Duodenal mucosa (tissue), 2 donors: ENCODE data around the gene SOCS7.
"Not testable (repeated sequence)": the region's sequence is repeated elsewhere in the genome, so short reads cannot be mapped to it uniquely, and the experiment has no call there.

ENCODE experiments used
- H3K27ac ChIP-seq: one replicate; pipeline ENCODE4 v1.7.0; 2013; ENCODE audit warnings: low read depth, low read length
- H3K27me3 ChIP-seq, 2 donors: one replicate each; pipeline ENCODE4 v1.7.0; 2013; ENCODE audit warnings: low read length in 2 of 2, control low read depth in 1 of 2; ENCODE audit not compliant: insufficient read depth in 2 of 2, control insufficient read depth in 1 of 2
- H3K36me3 ChIP-seq, 2 donors: one replicate each; pipeline ENCODE4 v1.7.0; 2013; ENCODE audit warnings: low read length in 2 of 2, control low read depth in 1 of 2; ENCODE audit not compliant: insufficient read depth in 2 of 2, control insufficient read depth in 1 of 2
- H3K4me1 ChIP-seq, 2 donors: one replicate each; pipeline ENCODE4 v1.7.0; 2013; ENCODE audit warnings: low read length in 2 of 2, control low read depth in 1 of 2; ENCODE audit not compliant: insufficient read depth in 2 of 2, control insufficient read depth in 1 of 2
- H3K4me3 ChIP-seq, 2 donors: one replicate each; pipeline ENCODE4 v1.7.0; 2013; ENCODE audit warnings: low read length in 2 of 2, low read depth in 1 of 2
- H3K9ac ChIP-seq, 2 donors: one replicate each; pipeline ENCODE4 v1.7.0; 2013; ENCODE audit warnings: low read length in 2 of 2, low read depth in 1 of 2
- H3K9me3 ChIP-seq, 2 donors: one replicate each; pipeline ENCODE4 v1.7.0; 2013; ENCODE audit warnings: low read length in 2 of 2, control low read depth in 1 of 2; ENCODE audit not compliant: control insufficient read depth in 1 of 2

SOCS7 gene

DNA sequence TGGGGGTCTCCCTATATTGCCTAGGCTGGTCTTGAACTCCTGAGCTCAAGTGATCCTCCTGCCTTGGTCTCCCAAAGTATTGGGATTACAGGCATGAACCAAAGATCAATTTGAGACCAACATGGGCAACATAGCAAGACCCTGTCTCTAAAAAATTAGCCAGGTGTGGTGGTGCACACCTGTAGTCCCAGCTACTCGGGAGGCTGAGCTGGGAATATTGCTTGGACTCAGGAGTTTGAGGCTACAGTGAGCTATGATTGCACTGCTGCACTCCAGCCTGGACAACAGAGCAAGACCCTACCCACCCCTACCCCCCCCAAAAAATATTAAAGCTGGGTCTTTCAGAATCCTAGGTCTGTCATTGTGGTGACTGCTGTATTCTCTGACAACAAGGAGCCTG, 85.7 kb downstream of the SOCS7 start:
- not testable (repeated sequence) for H3K9ac ChIP-seq, H3K27ac ChIP-seq, H3K4me1 ChIP-seq, H3K9me3 ChIP-seq, H3K27me3 ChIP-seq, H3K4me3 ChIP-seq, H3K36me3 ChIP-seq

DNA sequence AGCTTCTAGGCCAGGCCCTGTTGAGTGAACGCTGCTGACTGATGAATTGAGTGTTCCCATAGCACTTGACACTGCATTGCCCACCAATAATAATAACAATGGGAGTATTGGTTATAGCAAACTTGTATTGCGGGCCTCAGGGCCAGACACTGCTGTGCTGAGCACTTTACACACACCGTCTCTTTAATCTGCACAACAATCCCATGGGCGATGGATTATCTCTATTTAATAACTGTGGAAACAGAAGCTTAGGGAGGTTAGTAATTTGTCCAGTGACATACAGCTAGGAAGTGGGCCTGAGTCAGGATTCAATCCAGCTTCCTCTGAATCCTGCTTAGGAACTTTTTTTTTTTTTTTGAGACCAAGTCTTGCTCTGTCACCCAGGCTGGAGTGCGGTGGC, 87.8 kb downstream of the SOCS7 start:
- Histone ChIP-seq H3K27me3 (no peaks in the 10 kb centered on the region), H3K27ac (no peak overlapping the region), H3K9me3 (no peaks in the 10 kb centered on the region), H3K36me3 (no peaks in the 10 kb centered on the region), H3K9ac (no peak overlapping the region), H3K4me3 (no peak overlapping the region), H3K4me1 (no peaks in the 10 kb centered on the region)

DNA sequence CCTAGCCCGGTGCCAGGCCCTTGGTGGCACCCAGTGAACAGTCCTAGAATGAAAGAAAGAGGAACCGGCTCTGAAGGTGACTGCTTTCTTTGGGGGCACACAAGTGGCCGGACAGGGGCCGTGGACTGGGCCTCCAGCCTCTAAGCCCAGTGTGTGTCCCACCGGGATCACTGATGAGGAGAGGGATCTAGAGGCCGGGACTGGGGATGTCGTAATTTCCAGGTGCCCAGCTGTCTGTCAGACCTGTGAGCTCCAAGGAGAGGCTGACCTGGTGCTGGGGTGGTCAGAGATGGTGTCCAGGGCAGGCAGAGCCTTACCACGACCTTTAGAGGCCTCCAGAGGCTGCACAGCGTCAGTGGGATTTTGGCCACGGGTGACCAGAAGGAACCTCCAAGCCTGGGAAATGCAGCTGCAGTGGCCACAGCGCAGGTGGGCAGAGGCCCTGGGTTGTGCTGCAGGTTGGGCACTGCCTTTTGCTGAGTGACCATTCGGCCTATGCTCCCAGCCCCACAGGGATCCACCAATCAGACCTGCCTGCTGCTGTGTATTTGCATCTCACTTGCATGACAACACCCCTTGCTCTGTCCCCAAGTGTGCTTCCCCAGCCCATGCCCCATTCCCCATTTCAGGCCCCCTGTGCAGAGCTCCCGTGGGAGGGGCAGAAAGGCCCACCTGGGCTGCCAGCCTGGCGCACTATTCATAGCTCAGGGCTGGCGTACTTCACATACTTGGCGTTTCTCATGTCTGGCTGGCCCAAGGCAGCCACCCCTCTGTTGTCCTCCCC, 89.2 kb downstream of the SOCS7 start:
- no peak overlapping the region for H3K4me3 ChIP-seq
- no peaks in the 10 kb centered on the region for H3K9me3 ChIP-seq
- no peaks in the 10 kb centered on the region for H3K27me3 ChIP-seq
- no peaks in the 10 kb centered on the region for H3K36me3 ChIP-seq
- no peaks in the 10 kb centered on the region for H3K4me1 ChIP-seq
- no peak overlapping the region for H3K9ac ChIP-seq
- no peak overlapping the region for H3K27ac ChIP-seq

DNA sequence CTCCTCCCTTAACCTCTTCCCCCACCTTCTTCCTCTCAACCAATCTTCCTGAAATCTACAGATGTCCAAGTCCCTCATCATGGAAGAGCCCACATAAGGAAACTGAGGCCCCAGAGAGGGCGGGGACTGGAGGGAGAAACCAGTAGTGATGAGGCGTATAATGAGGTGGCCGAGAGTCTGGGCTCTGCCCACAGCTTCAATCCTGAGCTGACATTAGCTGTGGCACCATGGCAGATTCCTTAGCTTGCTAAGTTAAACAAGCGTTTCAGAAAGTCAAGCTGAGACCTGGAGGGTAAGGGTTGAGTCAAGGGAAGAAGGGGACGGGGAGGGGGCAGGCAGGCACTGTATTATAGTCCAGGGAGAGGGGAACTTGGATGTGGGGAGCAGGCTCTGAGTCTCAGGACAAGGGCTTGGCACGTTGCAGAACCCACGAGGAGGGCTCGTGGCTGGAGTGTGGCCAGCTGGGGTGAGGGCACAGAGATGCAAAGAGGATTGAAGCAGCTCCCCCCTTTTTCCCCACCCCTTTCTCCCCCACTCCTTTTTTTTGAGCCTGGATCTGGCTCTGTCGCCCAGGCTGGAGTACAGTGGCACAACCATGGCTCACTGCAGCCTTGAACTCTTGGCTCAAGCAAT, 89.9 kb downstream of the SOCS7 start:
- no peaks in the 10 kb centered on the region for H3K36me3 ChIP-seq
- no peaks in the 10 kb centered on the region for H3K27me3 ChIP-seq
- no peak overlapping the region for H3K4me3 ChIP-seq
- H3K9ac ChIP-seq, result no peak overlapping the region
- no peaks in the 10 kb centered on the region for H3K4me1 ChIP-seq
- no peak overlapping the region for H3K27ac ChIP-seq
- no peaks in the 10 kb centered on the region for H3K9me3 ChIP-seq

DNA sequence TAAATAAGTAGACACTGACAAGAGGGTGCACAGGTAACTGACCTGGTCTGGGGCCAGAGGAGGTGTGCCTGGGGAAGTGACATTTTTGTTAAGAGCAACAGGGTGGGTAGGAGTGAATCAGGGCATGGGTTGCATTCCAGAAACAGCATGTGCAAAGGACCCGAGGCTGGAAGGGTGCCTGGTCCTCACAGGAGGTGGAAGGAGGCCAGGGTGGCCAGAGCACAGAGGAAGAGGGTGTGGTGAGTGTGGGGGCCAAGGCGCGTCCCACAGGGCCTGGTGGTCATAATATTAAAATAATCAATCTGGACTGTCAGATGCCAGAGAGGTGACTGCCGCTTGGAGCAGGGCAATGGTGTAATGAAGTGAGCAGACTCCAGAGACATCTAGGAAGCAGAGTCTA, 90.9 kb downstream of the SOCS7 start:
- H3K4me1 ChIP-seq, result no peaks in the 10 kb centered on the region
- no peak overlapping the region for H3K27ac ChIP-seq
- no peak overlapping the region for H3K4me3 ChIP-seq
- H3K36me3 ChIP-seq, result no peaks in the 10 kb centered on the region
- H3K9me3 ChIP-seq, result no peaks in the 10 kb centered on the region
- no peak overlapping the region for H3K9ac ChIP-seq
- H3K27me3 ChIP-seq, result no peaks in the 10 kb centered on the region

DNA sequence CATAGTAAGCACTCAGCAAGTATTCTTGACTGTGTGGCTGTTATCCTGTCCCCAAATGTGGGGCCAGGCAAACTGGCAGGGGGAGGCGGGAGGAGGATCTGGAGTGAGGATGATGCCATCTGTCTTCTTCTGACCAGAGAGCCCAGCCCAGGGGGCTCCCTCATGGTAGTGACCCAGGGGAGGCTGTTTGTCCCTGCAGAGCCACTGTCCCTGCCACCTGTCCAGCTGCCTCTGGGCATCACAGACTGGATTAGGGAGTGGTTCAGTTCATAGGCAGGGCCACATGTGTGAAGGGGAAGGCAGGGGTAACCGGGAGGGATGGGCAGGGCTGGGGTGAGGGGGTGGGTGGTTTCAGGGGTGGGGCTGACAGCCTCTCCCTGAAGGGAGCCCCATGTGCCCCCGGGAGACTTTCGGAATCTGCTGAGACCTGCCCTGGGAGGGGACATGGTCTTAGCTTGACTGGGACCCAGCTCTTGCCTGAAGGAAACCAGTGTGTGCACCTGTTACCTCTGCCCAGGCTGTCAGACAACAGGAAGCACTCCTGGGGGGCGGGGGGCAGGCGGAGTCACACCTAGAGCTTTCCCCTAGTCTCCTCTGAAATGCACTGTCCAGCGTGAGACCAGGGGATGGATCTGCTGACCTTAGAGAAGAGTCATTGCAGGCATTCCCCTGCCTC, 91.8 kb downstream of the SOCS7 start:
- Histone ChIP-seq H3K36me3 (no peaks in the 10 kb centered on the region), H3K27me3 (no peaks in the 10 kb centered on the region), H3K27ac (no peak overlapping the region), H3K4me1 (no peaks in the 10 kb centered on the region), H3K9me3 (no peaks in the 10 kb centered on the region), H3K4me3 (no peak overlapping the region), H3K9ac (no peak overlapping the region)

DNA sequence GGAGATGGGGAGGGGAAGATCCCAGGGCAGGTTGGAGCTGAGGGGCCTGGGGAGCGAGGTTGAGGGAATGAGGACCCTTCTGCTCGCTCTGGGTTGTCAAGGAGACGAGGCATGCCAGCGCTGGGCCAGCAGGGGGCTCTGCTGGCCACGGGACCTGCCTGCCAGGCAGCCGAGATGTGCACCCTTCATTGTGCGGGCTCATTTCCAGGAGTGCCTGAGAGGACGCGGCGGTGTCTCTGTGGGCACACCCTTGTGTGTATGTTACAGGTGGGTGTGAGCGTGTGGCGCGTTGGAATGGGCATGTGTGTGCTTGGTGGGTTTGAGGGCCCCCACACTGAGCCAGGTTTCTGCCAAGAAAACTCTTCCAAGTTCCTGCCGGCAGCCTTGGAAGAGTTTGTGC, 92.5 kb downstream of the SOCS7 start:
- Histone ChIP-seq H3K9ac (no peak overlapping the region), H3K27me3 (no peaks in the 10 kb centered on the region), H3K36me3 (no peaks in the 10 kb centered on the region), H3K4me3 (no peak overlapping the region), H3K27ac (no peak overlapping the region), H3K4me1 (no peaks in the 10 kb centered on the region), H3K9me3 (no peaks in the 10 kb centered on the region)

DNA sequence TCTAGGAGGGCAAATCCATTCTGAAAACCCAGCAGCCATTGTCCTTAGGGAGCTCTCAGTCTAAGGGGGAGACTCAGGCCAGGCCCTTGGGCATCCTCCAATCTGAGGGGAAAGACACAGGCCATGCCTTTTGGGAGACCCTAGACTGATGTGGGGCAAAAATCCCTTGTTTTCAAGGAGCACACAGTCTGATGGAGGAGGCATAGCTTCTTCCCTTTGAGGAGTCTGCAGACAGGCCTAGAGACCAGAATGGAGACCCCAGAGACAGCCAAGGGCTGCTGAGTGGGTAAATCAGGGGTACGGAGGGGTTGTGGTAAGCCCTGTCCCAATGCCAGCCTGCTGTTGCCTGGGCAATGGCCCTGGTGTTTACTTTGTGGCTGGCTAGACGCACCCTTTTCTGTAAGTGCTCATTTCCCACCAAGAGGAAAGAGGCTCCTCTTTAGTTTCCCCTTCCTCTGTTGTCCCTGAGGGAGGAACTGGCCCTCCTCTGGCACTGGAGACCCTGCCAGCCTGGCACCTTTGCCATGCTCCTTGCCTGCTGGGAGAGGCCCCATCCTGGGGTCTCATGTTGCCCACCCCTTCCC, 96.0 kb downstream of the SOCS7 start:
- no peak overlapping the region for H3K4me3 ChIP-seq
- no peaks in the 10 kb centered on the region for H3K36me3 ChIP-seq
- peaks cover 6 to 9% of the 10 kb centered on the region in 2 donors for H3K4me1 ChIP-seq
- H3K27me3 ChIP-seq, result peaks cover 0 to 1% of the 10 kb centered on the region in 2 donors
- no peaks in the 10 kb centered on the region for H3K9me3 ChIP-seq
- H3K9ac ChIP-seq, result no peak overlapping the region
- H3K27ac ChIP-seq, result no peak overlapping the region

DNA sequence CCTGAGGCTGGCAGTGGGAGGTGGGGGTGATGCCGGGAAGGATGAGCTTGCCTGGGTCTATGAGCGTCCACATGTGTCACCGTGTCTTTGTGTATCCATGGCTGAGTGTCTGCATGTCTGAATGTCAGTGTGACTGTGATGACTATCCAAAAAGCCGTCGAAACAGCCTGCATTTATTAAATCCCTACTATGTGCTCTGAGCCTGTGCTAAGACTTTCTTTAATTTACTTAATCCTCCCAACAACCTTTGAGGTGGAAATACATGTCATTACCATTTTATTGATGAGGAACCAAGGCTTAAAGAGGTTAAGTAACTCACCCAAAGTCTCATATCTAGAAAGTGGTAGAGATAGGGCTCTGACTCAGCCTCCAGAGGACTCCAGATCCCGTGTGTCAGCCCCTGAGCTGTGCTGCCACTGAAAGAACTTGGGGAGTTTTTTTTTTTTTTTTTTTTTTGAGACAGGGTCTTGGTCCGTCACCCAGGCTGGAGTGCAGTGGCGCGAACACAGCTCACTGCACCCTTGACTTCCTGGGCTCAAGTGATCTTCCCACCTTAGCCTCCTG, 96.6 kb downstream of the SOCS7 start:
- Histone ChIP-seq H3K9me3 (no peaks in the 10 kb centered on the region), H3K9ac (no peak overlapping the region), H3K4me3 (no peak overlapping the region), H3K27ac (no peak overlapping the region), H3K4me1 (peaks cover 9 to 11% of the 10 kb centered on the region in 2 donors), H3K27me3 (peaks cover 5 to 8% of the 10 kb centered on the region in 2 donors), H3K36me3 (no peaks in the 10 kb centered on the region)

DNA sequence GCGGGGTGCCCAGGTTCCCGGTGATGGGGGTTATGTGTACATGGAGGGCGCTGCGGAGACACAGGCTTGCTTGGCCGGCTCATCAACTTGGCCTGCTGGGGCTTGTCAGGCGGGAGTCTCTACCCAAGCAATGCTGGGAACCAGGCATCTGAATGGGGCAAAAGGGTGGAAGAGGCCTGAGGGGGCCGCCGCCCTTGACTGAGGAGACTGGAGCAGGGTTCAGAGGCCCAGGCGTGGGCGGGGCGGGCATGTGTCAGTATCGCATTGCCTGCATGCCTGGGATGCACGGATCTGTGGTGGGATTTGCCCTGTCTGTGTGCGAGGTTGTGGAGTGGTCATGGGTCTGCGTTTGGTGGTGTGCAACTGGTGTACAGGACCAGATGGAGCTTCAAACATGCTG, 97.7 kb downstream of the SOCS7 start:
- no peak overlapping the region for H3K9ac ChIP-seq
- H3K27ac ChIP-seq, result no peak overlapping the region
- H3K27me3 ChIP-seq, result peaks cover 9 to 13% of the 10 kb centered on the region in 2 donors
- no peaks in the 10 kb centered on the region for H3K9me3 ChIP-seq
- H3K4me1 ChIP-seq, result peaks cover 11 to 12% of the 10 kb centered on the region in 2 donors
- H3K36me3 ChIP-seq, result no peaks in the 10 kb centered on the region
- H3K4me3 ChIP-seq, result no peak overlapping the region
